ENCODE data around the gene MAEA.

DNA sequence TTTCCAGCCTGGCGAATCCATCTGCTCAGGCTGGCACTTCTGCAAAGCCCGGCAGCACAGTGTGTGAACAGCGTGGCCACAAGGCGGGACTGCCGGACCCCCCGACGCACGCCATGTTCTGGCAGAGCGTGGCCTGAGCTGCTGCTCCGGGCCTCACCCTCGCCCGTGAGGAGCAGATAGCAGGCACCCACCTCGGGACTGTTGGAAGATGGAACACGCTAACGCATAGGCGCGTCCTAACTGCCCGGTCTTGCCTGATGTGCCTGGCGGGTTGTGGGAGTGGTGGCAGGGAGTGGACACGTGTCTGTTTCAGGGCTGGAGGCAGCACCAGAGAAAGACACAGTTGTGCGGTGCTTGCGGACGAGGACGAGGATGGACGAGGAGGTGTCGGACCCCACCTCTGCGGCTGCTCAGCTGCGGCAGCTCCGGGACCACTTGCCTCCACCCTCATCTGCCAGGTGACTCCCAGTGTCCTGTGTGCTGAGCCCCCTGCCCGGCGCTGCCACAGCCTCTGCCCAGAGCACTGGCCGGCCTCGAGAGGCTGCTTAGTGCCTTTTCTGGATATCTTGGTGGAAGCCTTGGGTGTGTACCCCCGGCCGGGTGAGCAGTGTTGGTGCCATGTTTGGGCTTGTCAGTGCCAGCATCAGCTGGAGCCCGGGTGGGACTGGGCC is 85.5 kb downstream of the MAEA start:
- TF ChIP-seq, protein P1, sequence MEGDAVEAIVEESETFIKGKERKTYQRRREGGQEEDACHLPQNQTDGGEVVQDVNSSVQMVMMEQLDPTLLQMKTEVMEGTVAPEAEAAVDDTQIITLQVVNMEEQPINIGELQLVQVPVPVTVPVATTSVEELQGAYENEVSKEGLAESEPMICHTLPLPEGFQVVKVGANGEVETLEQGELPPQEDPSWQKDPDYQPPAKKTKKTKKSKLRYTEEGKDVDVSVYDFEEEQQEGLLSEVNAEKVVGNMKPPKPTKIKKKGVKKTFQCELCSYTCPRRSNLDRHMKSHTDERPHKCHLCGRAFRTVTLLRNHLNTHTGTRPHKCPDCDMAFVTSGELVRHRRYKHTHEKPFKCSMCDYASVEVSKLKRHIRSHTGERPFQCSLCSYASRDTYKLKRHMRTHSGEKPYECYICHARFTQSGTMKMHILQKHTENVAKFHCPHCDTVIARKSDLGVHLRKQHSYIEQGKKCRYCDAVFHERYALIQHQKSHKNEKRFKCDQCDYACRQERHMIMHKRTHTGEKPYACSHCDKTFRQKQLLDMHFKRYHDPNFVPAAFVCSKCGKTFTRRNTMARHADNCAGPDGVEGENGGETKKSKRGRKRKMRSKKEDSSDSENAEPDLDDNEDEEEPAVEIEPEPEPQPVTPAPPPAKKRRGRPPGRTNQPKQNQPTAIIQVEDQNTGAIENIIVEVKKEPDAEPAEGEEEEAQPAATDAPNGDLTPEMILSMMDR (IDR thresholded peaks at IDR 0.05): no peak
- TF ChIP-seq POLR2A (IDR thresholded peaks at IDR 0.05): no peak

Data from tibial nerve (tissue), 3 donors.